ENCODE measurements around the gene POMT2. TPM values are rescaled to one million over a fixed set of nuclear protein-coding genes. Genes with fewer than 3 reads are reported as not detected.

The POMT2 gene
- total RNA-seq, 6 donors from 2014 or later: 14.6 to 36.7 (median 25.4) TPM

- Histone ChIP-seq H3K4me3 (no peak overlapping the region), H3K27ac (no peak overlapping the region), H3K27me3 (no peaks in the 10 kb centered on the region), H3K36me3 (no peaks in the 10 kb centered on the region), H3K9me3 (no peaks in the 10 kb centered on the region), H3K4me1 (no peaks in the 10 kb centered on the region)
- ATAC-seq (ENCODE audit: low FRiP score in 2 of 2) (no peak), DNase-seq (no peak)
- TF ChIP-seq EP300 (IDR thresholded peaks at IDR 0.05): no peak
- WGBS, 2 donors: 55 to 75% methylated on average over 5 to 10 of the region's 11 CpGs
These were observed 61.5 kb downstream of the POMT2 start for GRCh38 chr14:77259025-77259715.

DNA sequence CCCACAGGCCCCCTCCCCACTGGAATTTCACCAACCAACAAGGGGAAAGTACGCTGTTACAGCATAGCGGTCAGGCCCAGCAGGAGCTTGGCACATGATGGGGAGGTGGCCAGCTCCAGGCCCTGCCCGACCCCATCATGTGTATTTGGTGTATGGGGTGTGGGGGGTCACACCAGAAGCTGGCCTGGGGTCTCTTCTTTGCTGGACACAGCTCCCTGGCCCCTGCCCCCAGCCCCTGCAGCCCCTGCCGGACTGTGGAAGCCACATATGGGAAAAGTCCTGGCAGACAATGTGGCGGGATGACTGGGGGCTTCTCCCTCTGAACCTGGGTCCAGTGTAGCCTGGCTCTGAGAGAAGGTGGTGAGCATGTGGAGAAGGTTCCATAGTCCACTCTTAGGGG lies 62.1 kb downstream of the POMT2 start:
- H3K27ac ChIP-seq: no peak overlapping the region
- DNase-seq: no peak
- no peaks in the 10 kb centered on the region for H3K9me3 ChIP-seq
- 82 to 100% methylated on average over 2 to 3 of the region's 5 CpGs for WGBS, 2 donors
- TF ChIP-seq POLR2AphosphoS5 (IDR thresholded peaks at IDR 0.05) (no peak), POLR2A (IDR thresholded peaks at IDR 0.05) (no peak), EP300 (IDR thresholded peaks at IDR 0.05) (no peak)
- TF ChIP-seq, protein P1, sequence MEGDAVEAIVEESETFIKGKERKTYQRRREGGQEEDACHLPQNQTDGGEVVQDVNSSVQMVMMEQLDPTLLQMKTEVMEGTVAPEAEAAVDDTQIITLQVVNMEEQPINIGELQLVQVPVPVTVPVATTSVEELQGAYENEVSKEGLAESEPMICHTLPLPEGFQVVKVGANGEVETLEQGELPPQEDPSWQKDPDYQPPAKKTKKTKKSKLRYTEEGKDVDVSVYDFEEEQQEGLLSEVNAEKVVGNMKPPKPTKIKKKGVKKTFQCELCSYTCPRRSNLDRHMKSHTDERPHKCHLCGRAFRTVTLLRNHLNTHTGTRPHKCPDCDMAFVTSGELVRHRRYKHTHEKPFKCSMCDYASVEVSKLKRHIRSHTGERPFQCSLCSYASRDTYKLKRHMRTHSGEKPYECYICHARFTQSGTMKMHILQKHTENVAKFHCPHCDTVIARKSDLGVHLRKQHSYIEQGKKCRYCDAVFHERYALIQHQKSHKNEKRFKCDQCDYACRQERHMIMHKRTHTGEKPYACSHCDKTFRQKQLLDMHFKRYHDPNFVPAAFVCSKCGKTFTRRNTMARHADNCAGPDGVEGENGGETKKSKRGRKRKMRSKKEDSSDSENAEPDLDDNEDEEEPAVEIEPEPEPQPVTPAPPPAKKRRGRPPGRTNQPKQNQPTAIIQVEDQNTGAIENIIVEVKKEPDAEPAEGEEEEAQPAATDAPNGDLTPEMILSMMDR (IDR thresholded peaks at IDR 0.05): no peak
- no peak for ATAC-seq (ENCODE audit: low FRiP score in 2 of 2)
- no peaks in the 10 kb centered on the region for H3K4me1 ChIP-seq
- no peaks in the 10 kb centered on the region for H3K36me3 ChIP-seq
- H3K4me3 ChIP-seq: no peak overlapping the region
- no peaks in the 10 kb centered on the region for H3K27me3 ChIP-seq

DNA sequence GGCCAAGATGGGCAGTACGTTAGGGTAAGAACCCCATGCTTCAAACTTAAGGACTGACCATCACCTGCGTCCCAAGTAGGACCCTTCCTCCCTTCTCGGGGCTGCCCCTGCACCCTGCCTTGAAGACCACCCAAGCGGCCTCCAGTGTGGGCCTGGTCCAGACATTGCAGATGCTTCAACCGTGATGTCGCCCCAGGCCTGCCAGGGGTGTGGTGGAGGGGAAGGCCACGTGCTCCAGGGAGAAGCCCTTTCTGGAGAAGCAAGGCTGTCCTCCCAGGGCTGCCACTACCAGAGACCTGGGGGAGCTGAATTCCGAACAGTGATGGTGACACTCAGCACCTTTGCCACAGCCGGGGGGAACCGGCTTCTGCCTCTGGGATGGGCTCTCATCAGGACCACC lies 63.0 kb downstream of the POMT2 start:
- TF ChIP-seq, protein P1 (IDR thresholded peaks at IDR 0.05): no peak
- no peak for TF ChIP-seq POLR2AphosphoS5 (IDR thresholded peaks at IDR 0.05)
- no peak for TF ChIP-seq POLR2A (IDR thresholded peaks at IDR 0.05)
- no peak for TF ChIP-seq EP300 (IDR thresholded peaks at IDR 0.05)
- no peak for DNase-seq
- Histone ChIP-seq H3K4me1 (no peaks in the 10 kb centered on the region), H3K36me3 (no peaks in the 10 kb centered on the region), H3K27me3 (no peaks in the 10 kb centered on the region), H3K27ac (no peak overlapping the region), H3K9me3 (no peaks in the 10 kb centered on the region), H3K4me3 (no peak overlapping the region)
- ATAC-seq (ENCODE audit: low FRiP score in 2 of 2): no peak
- WGBS, 2 donors: 85 to 93% methylated on average over 6 to 9 of the region's 10 CpGs

GRCh38 chr14:77256694-77257093 lies 64.0 kb downstream of the POMT2 start:
- H3K4me3 ChIP-seq: no peak overlapping the region
- no peaks in the 10 kb centered on the region for H3K4me1 ChIP-seq
- H3K27me3 ChIP-seq: no peaks in the 10 kb centered on the region
- ATAC-seq (ENCODE audit: low FRiP score in 2 of 2) (no peak), DNase-seq (no peak)
- TF ChIP-seq EP300 (IDR thresholded peaks at IDR 0.05) (no peak), POLR2AphosphoS5 (IDR thresholded peaks at IDR 0.05) (no peak), POLR2A (IDR thresholded peaks at IDR 0.05) (no peak)
- TF ChIP-seq, protein P1 (IDR thresholded peaks at IDR 0.05): no peak
- WGBS, 2 donors: 92 to 93% methylated on average over 6 to 8 of the region's 8 CpGs
- H3K27ac ChIP-seq: no peak overlapping the region
- H3K9me3 ChIP-seq: no peaks in the 10 kb centered on the region
- no peaks in the 10 kb centered on the region for H3K36me3 ChIP-seq

GRCh38 chr14:77253333-77254190 lies 67.1 kb downstream of the POMT2 start:
- H3K36me3 ChIP-seq: no peaks in the 10 kb centered on the region
- H3K4me3 ChIP-seq: no peak overlapping the region
- no peaks in the 10 kb centered on the region for H3K9me3 ChIP-seq
- H3K4me1 ChIP-seq: no peaks in the 10 kb centered on the region
- no peak for DNase-seq
- no peaks in the 10 kb centered on the region for H3K27me3 ChIP-seq
- ATAC-seq (ENCODE audit: low FRiP score in 2 of 2): no peak
- WGBS, 2 donors: 61% methylated on average over 18 to 20 of the region's 20 CpGs
- TF ChIP-seq POLR2AphosphoS5 (IDR thresholded peaks at IDR 0.05): no peak
- TF ChIP-seq POLR2A (IDR thresholded peaks at IDR 0.05): no peak
- TF ChIP-seq EP300 (IDR thresholded peaks at IDR 0.05): no peak
- TF ChIP-seq, protein P1 (IDR thresholded peaks at IDR 0.05): no peak
- no peak overlapping the region for H3K27ac ChIP-seq
